H1 (cell line): ENCODE measurements around the gene SURF2.

ENCODE experiments used
- CEBPB ChIP-seq: IDR thresholded peaks from 2 replicates; pipeline ENCODE4 v1.6.1; 2012; ENCODE audit warnings: low read depth, low read length
- CTCF ChIP-seq, 3 experiments: IDR thresholded peaks; 1 replicate in 2 of 3; 2 replicates in 1 of 3; pipeline versions ENCODE4 v1.5.1 to v1.6.1; 2011; ENCODE audit warnings: low read length in 3 of 3, mild to moderate bottlenecking in 3 of 3, inconsistent platforms in 2 of 3, low read depth in 1 of 3, moderate library complexity in 1 of 3; ENCODE audit not compliant: insufficient read depth in 1 of 3; ENCODE audit errors: control extremely low read depth in 1 of 3
- SIN3A ChIP-seq, 2 experiments: IDR thresholded peaks in 1 of 2; conservative IDR thresholded peaks in 1 of 2; 2 replicates each; pipeline ENCODE4 v1.6.1; 2011 to 2012; ENCODE audit warnings: low read length in 2 of 2, improper control_type of control experiment in 1 of 2, low read depth in 1 of 2, mild to moderate bottlenecking in 1 of 2

GRCh38 chr9:133396952-133397351 lies 40.6 kb downstream of the SURF2 start:
- TF ChIP-seq CEBPB (no peak), CTCF (IDR thresholded peaks at IDR 0.05; ENCODE audit: control extremely low read depth in 1 of 3, insufficient read depth in 1 of 3, low read depth in 1 of 3, low read length in 3 of 3) (peak in 2 of 3 experiments; percentile 76 to 87; a peak in 3 of 4 replicates), SIN3A (conservative IDR thresholded peaks at IDR 0.05 in 1 of 2, IDR thresholded peaks at IDR 0.05 in 1 of 2; ENCODE audit: low read depth in 1 of 2, low read length in 2 of 2) (no peak)
